Posterior cingulate gyrus (tissue), 11 donors: ENCODE results near the gene NR6A1.

Experiments used
- DNase-seq, 10 donors: peaks; one replicate each; pipeline versions ENCODE4 v3.0.0 to v3.0.0-alpha.2; 2020 to 2021; ENCODE audit warnings: mixed read lengths in 3 of 10
- intact Hi-C: fragments of 100-400 bp; cut with DNase I; formaldehyde crosslinking; loops from one replicate; pipeline ENCODE4 v1.15.1; 2023

The NR6A1 gene

GRCh38 chr9:124471761-124472160, 299.4 kb downstream of the NR6A1 start:
- intact Hi-C loops: no loop called here
- DNase-seq: peak in 1 of 10 donors; percentile 71

GRCh38 chr9:124470726-124471125, 300.4 kb downstream of the NR6A1 start:
- peak in 1 of 10 donors; percentile 54 for DNase-seq

GRCh38 chr9:124470306-124470705, 300.8 kb downstream of the NR6A1 start:
- DNase-seq: peak in 1 of 10 donors; percentile 72
- intact Hi-C loops: no loop called here

More at GRCh38 chr9:124470726-124471125, 300.4 kb downstream of the NR6A1 start:
- intact Hi-C loops: no loop called here

- peak in 2 of 10 donors; percentile 49 to 62 for DNase-seq
- intact Hi-C loops: no loop called here
Observed at GRCh38 chr9:124469011-124469832, 301.9 kb downstream of the NR6A1 start.

GRCh38 chr9:124468061-124468740, 302.9 kb downstream of the NR6A1 start:
- intact Hi-C loops: no loop called here
- peak in 2 of 10 donors; percentile 67 to 78 for DNase-seq

- DNase-seq: peak in 3 of 10 donors; percentile 9 to 74 (median 67)
- intact Hi-C loops: no loop called here
Observed at GRCh38 chr9:124467410-124468060, 303.6 kb downstream of the NR6A1 start.
